HuH-7.5 (cell line): ENCODE data around the gene TMEM219.
"Not testable (repeated sequence)": the region's sequence is repeated elsewhere in the genome, so short reads cannot be mapped to it uniquely, and the experiment has no call there.

Source experiments
- DNase-seq: peaks from one replicate; pipeline ENCODE4 v3.0.0; 2011; ENCODE audit warnings: low spot score

Gene TMEM219

GRCh38 chr16:30011714-30012504 is 50.0 kb downstream of the TMEM219 start:
- DNase-seq = no peak

GRCh38 chr16:30012598-30012997 is 50.7 kb downstream of the TMEM219 start:
- not testable (repeated sequence) for DNase-seq

GRCh38 chr16:30015450-30015849 is 53.6 kb downstream of the TMEM219 start:
- DNase-seq = not testable (repeated sequence)

- DNase-seq = no peak
These were observed 54.8 kb downstream of the TMEM219 start for GRCh38 chr16:30016555-30017276.

- DNase-seq = no peak
These were observed 55.4 kb downstream of the TMEM219 start for GRCh38 chr16:30017277-30017656.

GRCh38 chr16:30017937-30018336 is 56.1 kb downstream of the TMEM219 start:
- DNase-seq = not testable (repeated sequence)

GRCh38 chr16:30018731-30019158 is 56.9 kb downstream of the TMEM219 start:
- DNase-seq = no peak
